Measurements from ENCODE around the gene SETD6.
"Not testable (repeated sequence)": the region's sequence is repeated elsewhere in the genome, so short reads cannot be mapped to it uniquely, and the experiment has no call there.

SETD6 gene

GRCh38 chr16:58542291-58542690 is 27.0 kb downstream of the SETD6 start:
- DNase-seq (ENCODE audit: low spot score), result no peak

DNA sequence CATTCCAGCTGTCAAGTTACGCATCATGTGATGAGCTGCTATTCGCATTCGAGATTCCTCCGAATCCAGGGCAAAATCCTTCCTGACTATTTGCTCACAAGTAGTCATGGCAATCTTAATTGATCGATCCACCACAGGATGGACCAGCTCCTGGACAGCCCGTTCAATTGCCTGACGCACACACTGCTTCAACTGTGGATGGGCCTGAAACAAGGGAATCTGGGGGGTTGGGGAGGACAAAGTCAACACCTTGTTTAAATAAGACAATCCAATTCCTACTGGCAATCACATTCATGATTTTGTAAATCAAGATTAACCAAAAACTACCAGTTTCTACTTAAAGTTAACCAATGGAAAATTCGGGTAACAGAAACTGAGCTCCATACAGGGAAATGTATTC is 28.4 kb downstream of the SETD6 start:
- DNase-seq (ENCODE audit: low spot score), result no peak

DNA sequence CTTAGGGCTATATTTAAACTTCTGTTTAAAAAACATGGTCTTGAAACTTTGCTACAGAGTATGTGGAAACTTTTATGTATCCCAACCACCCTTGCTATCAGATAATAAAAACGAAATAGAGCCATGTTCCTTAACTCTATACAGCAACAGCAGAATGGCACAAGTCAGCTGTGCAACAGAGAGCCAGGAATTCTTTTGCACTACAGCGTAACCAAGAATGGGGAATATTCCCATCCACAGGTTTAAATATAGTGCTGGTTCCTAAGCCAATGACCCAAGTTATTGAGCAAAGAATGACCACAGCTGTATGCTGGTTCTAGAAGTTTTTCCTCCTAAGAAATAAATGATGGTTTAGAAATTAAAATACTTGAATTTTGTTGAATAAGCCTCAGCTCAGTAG is 33.1 kb downstream of the SETD6 start:
- no peak for DNase-seq (ENCODE audit: low spot score)

GRCh38 chr16:58551496-58551895 is 36.2 kb downstream of the SETD6 start:
- no peak for DNase-seq (ENCODE audit: low spot score)

- DNase-seq (ENCODE audit: low spot score), result no peak
Observed at GRCh38 chr16:58556678-58557077, 41.4 kb downstream of the SETD6 start.

- DNase-seq (ENCODE audit: low spot score), result no peak
Observed at GRCh38 chr16:58563235-58563634, 47.9 kb downstream of the SETD6 start.

GRCh38 chr16:58563775-58564174 is 48.5 kb downstream of the SETD6 start:
- DNase-seq (ENCODE audit: low spot score), result no peak

- DNase-seq (ENCODE audit: low spot score), result not testable (repeated sequence)
Observed at GRCh38 chr16:58565697-58566096, 50.4 kb downstream of the SETD6 start.

Data from germinal center (tissue), 1 donor.